DOHH2 (cell line): ENCODE results near the gene STAT2.

ENCODE experiments used
- H3F3A ChIP-seq: fragments of 200-600 bp; sonication (generic), shearing (Covaris generic); 2 replicates; pipeline ENCODE4 v1.6.0; 2016; ENCODE audit warnings: antibody characterized with exemption, mild to moderate bottlenecking; ENCODE audit not compliant: control insufficient read depth, insufficient read depth
- H3K27ac ChIP-seq: fragments of 200-600 bp; sonication (generic); 2 replicates; pipeline ENCODE4 v1.5.1; 2014; ENCODE audit warnings: low read depth, mild to moderate bottlenecking, low read length, moderate library complexity
- H3K27me3 ChIP-seq: fragments of 200-600 bp; sonication (generic); 2 replicates; pipeline ENCODE4 v1.6.1; 2014; ENCODE audit warnings: mild to moderate bottlenecking, low read length, mixed read lengths; ENCODE audit not compliant: control insufficient read depth
- H3K36me3 ChIP-seq: fragments of 200-600 bp; sonication (generic); 2 replicates; pipeline ENCODE4 v1.6.1; 2014; ENCODE audit warnings: mild to moderate bottlenecking, low read length, moderate library complexity, mixed read lengths; ENCODE audit not compliant: control insufficient read depth
- H3K4me1 ChIP-seq: fragments of 200-600 bp; sonication (generic); 2 replicates; pipeline ENCODE4 v1.6.1; 2014; ENCODE audit warnings: mild to moderate bottlenecking, low read length, mixed read lengths; ENCODE audit not compliant: control insufficient read depth
- H3K4me2 ChIP-seq: fragments of 200-600 bp; sonication (generic); 2 replicates; pipeline ENCODE4 v1.6.0; 2014; ENCODE audit warnings: mild to moderate bottlenecking, low read length, moderate library complexity
- H3K4me3 ChIP-seq: fragments of 200-600 bp; sonication (generic); 2 replicates; pipeline ENCODE4 v1.5.1; 2014; ENCODE audit warnings: mild to moderate bottlenecking, low read length, mixed read lengths
- H3K79me2 ChIP-seq: fragments of 200-600 bp; sonication (generic); 2 replicates; pipeline ENCODE4 v1.6.1; 2014; ENCODE audit warnings: mild to moderate bottlenecking, low read length, mixed read lengths; ENCODE audit not compliant: control insufficient read depth
- H3K9me2 ChIP-seq: fragments of 200-600 bp; sonication (generic); replicated peaks from 2 replicates; pipeline ENCODE4 v1.6.1; 2014; ENCODE audit warnings: mild to moderate bottlenecking, low read length, mixed read lengths; ENCODE audit not compliant: control insufficient read depth
- H3K9me3 ChIP-seq: fragments of 200-600 bp; sonication (generic); 2 replicates; pipeline ENCODE4 v1.6.1; 2014; ENCODE audit warnings: antibody characterized with exemption, low read length, mixed read lengths; ENCODE audit not compliant: control insufficient read depth, insufficient read depth
- H4K20me1 ChIP-seq: fragments of 200-600 bp; sonication (generic); 2 replicates; pipeline ENCODE4 v1.6.0; 2014; ENCODE audit warnings: low read depth, mild to moderate bottlenecking, antibody characterized with exemption, low read length, moderate library complexity; ENCODE audit not compliant: control insufficient read depth, insufficient read depth
- EZH2phosphoT487 ChIP-seq: fragments of 200-600 bp; sonication (generic); IDR thresholded peaks from 2 replicates; pipeline ENCODE4 v1.6.1; 2017; ENCODE audit warnings: borderline replicate concordance, mild to moderate bottlenecking, antibody characterized with exemption, low read length, moderate library complexity, mixed read lengths
- TF ChIP-seq, protein P1 (sequence below): fragments of 200-600 bp; sonication (generic); IDR thresholded peaks from one replicate; pipeline ENCODE4 v1.5.1; 2014; ENCODE audit warnings: antibody characterized with exemption, mild to moderate bottlenecking, low read depth, low read length; ENCODE audit not compliant: poor library complexity, severe bottlenecking

STAT2 gene

GRCh38 chr12:56321027-56321426 is 38.9 kb downstream of the STAT2 start:
- H3K36me3 ChIP-seq = peaks cover 74% of the 10 kb centered on the region
- 0 out of 2 replicates have a peak, but pooled peaks cover 6% of the 10 kb centered on the region for H3F3A ChIP-seq
- H3K79me2 ChIP-seq = 0 out of 2 replicates have a peak, but pooled peaks cover 3% of the 10 kb centered on the region
- no peak overlapping the region for H3K4me3 ChIP-seq
- no peaks in the 10 kb centered on the region for H4K20me1 ChIP-seq
- no peak overlapping the region for H3K4me2 ChIP-seq
- no peaks in the 10 kb centered on the region for H3K9me2 ChIP-seq
- H3K4me1 ChIP-seq = peaks cover 13% of the 10 kb centered on the region
- no peaks in the 10 kb centered on the region for H3K27me3 ChIP-seq
- no peak overlapping the region for H3K27ac ChIP-seq
- H3K9me3 ChIP-seq = no peaks in the 10 kb centered on the region
- TF ChIP-seq, protein P1, sequence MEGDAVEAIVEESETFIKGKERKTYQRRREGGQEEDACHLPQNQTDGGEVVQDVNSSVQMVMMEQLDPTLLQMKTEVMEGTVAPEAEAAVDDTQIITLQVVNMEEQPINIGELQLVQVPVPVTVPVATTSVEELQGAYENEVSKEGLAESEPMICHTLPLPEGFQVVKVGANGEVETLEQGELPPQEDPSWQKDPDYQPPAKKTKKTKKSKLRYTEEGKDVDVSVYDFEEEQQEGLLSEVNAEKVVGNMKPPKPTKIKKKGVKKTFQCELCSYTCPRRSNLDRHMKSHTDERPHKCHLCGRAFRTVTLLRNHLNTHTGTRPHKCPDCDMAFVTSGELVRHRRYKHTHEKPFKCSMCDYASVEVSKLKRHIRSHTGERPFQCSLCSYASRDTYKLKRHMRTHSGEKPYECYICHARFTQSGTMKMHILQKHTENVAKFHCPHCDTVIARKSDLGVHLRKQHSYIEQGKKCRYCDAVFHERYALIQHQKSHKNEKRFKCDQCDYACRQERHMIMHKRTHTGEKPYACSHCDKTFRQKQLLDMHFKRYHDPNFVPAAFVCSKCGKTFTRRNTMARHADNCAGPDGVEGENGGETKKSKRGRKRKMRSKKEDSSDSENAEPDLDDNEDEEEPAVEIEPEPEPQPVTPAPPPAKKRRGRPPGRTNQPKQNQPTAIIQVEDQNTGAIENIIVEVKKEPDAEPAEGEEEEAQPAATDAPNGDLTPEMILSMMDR = no peak
- no peak for TF ChIP-seq EZH2phosphoT487

- Histone ChIP-seq H3K27me3 (no peaks in the 10 kb centered on the region), H3K36me3 (peaks cover 55% of the 10 kb centered on the region), H3K9me2 (no peaks in the 10 kb centered on the region), H3F3A (0 out of 2 replicates have a peak, but pooled peaks cover 6% of the 10 kb centered on the region), H3K4me3 (no peak overlapping the region), H4K20me1 (no peaks in the 10 kb centered on the region), H3K4me2 (no peak overlapping the region), H3K4me1 (peaks cover 20% of the 10 kb centered on the region), H3K27ac (no peak overlapping the region), H3K79me2 (peaks cover 26% of the 10 kb centered on the region), H3K9me3 (no peaks in the 10 kb centered on the region)
- TF ChIP-seq EZH2phosphoT487 = no peak
- TF ChIP-seq, protein P1 = peak; percentile 42
Measured at GRCh38 chr12:56317675-56318074, 42.2 kb downstream of the STAT2 start.

DNA sequence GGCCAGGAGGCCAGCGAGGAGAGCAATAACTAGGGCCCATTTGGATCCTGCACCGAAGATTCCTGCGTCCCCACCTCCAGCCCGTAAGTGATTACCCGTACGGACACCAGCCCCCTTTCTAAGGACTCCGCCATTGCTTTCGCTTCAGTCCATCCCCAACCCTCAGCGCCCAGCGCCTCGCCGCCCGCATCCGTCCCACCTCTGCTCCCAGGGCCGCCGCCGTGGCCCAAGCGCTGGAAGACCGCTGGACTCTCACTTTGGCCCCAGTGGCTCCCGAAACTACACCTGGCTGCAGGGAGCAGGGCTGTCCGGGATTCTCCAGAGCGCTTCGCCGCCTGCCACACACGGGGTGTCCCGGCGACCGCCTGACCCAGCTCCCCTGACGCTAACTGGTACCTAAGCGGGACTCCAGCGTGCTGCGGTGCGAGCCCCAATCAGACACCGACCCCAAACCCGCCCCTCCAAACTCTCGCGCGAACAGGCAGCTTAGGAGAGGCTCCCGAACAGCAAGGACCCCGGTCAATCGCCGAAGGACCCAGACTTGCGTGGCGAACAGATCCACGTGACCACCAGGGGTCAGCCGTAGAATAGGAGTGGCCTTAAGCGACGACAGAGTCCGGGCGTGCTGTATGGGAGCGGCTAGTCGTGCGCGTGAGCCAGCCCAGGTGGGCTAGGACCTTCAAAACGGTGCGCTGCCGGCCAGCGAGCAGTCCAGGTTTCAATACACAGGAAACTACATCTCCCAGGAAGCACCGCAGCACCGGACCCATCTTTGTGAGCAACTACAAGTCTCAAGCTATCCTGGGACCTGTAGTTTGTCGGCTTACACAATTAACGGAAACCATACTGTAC is 44.1 kb downstream of the STAT2 start, which contains the start of gene CNPY2:
Gene CNPY2, minus strand, starts transcription at position 367 of the 852 bp plus-strand sequence. CDS start 771 bp downstream, outside the sequence.
- Histone ChIP-seq H3K79me2 (peaks cover 26% of the 10 kb centered on the region), H3K9me2 (no peaks in the 10 kb centered on the region), H4K20me1 (no peaks in the 10 kb centered on the region), H3F3A (0 out of 2 replicates have a peak, but pooled peaks cover 6% of the 10 kb centered on the region), H3K4me1 (peaks cover 20% of the 10 kb centered on the region), H3K4me2 (peak within 1 kb of the TSS; percentile 96), H3K27me3 (no peaks in the 10 kb centered on the region), H3K27ac (peak within 1 kb of the TSS; percentile 66), H3K9me3 (no peaks in the 10 kb centered on the region), H3K36me3 (peaks cover 54% of the 10 kb centered on the region), H3K4me3 (peak within 1 kb of the TSS; percentile 99)
- TF ChIP-seq, protein P1 = peak; percentile 35
- no peak for TF ChIP-seq EZH2phosphoT487
